Suppressor macrophage treated with lipopolysaccharide for 4 hours (primary cell): Measurements from ENCODE around the gene SORCS2.

Experiments used
- DNase-seq: peaks from one replicate; pipeline ENCODE4 v3.0.0-alpha.2; 2020

The SORCS2 gene

GRCh38 chr4:7362862-7363430 is 170.6 kb downstream of the SORCS2 start:
- no peak for DNase-seq

- DNase-seq = no peak
These were observed 172.6 kb downstream of the SORCS2 start for GRCh38 chr4:7364979-7365378.

GRCh38 chr4:7365462-7366179 is 173.3 kb downstream of the SORCS2 start:
- DNase-seq = no peak

GRCh38 chr4:7366180-7366945 is 174.0 kb downstream of the SORCS2 start:
- DNase-seq = no peak

GRCh38 chr4:7366954-7367353 is 174.6 kb downstream of the SORCS2 start:
- no peak for DNase-seq

- no peak for DNase-seq
These were observed 175.1 kb downstream of the SORCS2 start for GRCh38 chr4:7367406-7367805.

- DNase-seq = no peak
These were observed 175.5 kb downstream of the SORCS2 start for GRCh38 chr4:7367864-7368277.

- DNase-seq = no peak
These were observed 176.0 kb downstream of the SORCS2 start for GRCh38 chr4:7368296-7368695.

GRCh38 chr4:7369511-7369910 is 177.2 kb downstream of the SORCS2 start:
- DNase-seq = no peak

- DNase-seq = no peak
These were observed 177.7 kb downstream of the SORCS2 start for GRCh38 chr4:7370038-7370437.

- DNase-seq = no peak
These were observed 179.0 kb downstream of the SORCS2 start for GRCh38 chr4:7371210-7371941.

GRCh38 chr4:7372673-7373072 is 180.3 kb downstream of the SORCS2 start:
- DNase-seq = no peak

GRCh38 chr4:7374571-7374970 is 182.2 kb downstream of the SORCS2 start:
- no peak for DNase-seq

- DNase-seq = no peak
These were observed 183.1 kb downstream of the SORCS2 start for GRCh38 chr4:7375427-7375826.

GRCh38 chr4:7377223-7377865 is 185.0 kb downstream of the SORCS2 start:
- no peak for DNase-seq

- no peak for DNase-seq
These were observed 186.8 kb downstream of the SORCS2 start for GRCh38 chr4:7379186-7379585.

GRCh38 chr4:7379719-7380118 is 187.4 kb downstream of the SORCS2 start:
- DNase-seq = no peak

- DNase-seq = no peak
These were observed 189.0 kb downstream of the SORCS2 start for GRCh38 chr4:7381221-7381889.

- no peak for DNase-seq
These were observed 189.7 kb downstream of the SORCS2 start for GRCh38 chr4:7381890-7382633.

GRCh38 chr4:7382634-7383014 is 190.3 kb downstream of the SORCS2 start:
- DNase-seq = no peak

GRCh38 chr4:7383266-7383665 is 190.9 kb downstream of the SORCS2 start:
- no peak for DNase-seq
